ENCODE measurements around the gene SOWAHA. TPM values are rescaled to one million over a fixed set of nuclear protein-coding genes. Genes with fewer than 3 reads are reported as not detected.

SOWAHA gene
- total and polyA plus RNA-seq, 2 of the 8 experiments (the other 6 are each of a cell fraction or from before 2014, with no cell fraction given), result 0.09 to 0.11 TPM

DNA sequence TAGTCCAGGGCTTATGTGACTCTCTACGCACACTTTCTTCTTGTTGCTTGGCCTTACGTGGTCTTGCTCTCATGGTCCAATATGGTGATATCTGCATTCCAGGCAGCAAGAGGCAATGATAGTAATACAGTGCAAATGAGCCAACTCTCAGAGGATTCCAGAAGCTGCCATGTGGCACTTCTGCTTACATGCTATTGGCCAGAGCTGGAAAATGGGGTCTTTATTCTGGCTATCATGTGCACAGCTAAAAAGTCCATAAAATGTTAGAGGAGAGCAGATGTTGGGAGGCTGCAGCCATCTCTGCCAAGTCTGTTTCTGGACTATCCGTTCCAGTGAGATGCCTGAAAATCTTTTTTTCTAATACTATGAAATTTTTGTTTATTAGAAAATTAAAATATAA is 33.1 kb upstream of the SOWAHA start (continued):
- TF ChIP-seq, protein P1, sequence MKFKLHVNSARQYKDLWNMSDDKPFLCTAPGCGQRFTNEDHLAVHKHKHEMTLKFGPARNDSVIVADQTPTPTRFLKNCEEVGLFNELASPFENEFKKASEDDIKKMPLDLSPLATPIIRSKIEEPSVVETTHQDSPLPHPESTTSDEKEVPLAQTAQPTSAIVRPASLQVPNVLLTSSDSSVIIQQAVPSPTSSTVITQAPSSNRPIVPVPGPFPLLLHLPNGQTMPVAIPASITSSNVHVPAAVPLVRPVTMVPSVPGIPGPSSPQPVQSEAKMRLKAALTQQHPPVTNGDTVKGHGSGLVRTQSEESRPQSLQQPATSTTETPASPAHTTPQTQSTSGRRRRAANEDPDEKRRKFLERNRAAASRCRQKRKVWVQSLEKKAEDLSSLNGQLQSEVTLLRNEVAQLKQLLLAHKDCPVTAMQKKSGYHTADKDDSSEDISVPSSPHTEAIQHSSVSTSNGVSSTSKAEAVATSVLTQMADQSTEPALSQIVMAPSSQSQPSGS (IDR thresholded peaks at IDR 0.05; ENCODE audit: low read length), result no peak
- TF ChIP-seq JUND (IDR thresholded peaks at IDR 0.05; ENCODE audit: low read length) (no peak), YY1 (IDR thresholded peaks at IDR 0.05; ENCODE audit: low read depth, low read length) (no peak), RAD21 (IDR thresholded peaks at IDR 0.05 in 1 of 2, conservative IDR thresholded peaks at IDR 0.05 in 1 of 2; ENCODE audit: low read depth in 2 of 2, low read length in 2 of 2) (no peak), CHD1 (IDR thresholded peaks at IDR 0.05; ENCODE audit: low read depth, low read length) (no peak)
